K562 (cell line): Measurements from ENCODE around the gene ATXN7L1. TPM values are rescaled to one million over a fixed set of nuclear protein-coding genes. Genes with fewer than 3 reads are reported as not detected.

Experiments
- ARID2 ChIP-seq: fragments of 450-650 bp; IDR thresholded peaks from 2 replicates; pipeline ENCODE4 v1.6.1; 2017; ENCODE audit warnings: antibody characterized with exemption, mild to moderate bottlenecking
- ATF3 ChIP-seq, 2 experiments: fragments of 450-650 bp in 1 of 2; sonication (generic) in 1 of 2; formaldehyde crosslinking in 1 of 2; IDR thresholded peaks in 1 of 2; conservative IDR thresholded peaks in 1 of 2; 2 replicates each; pipeline versions ENCODE4 v1.6.1 to v1.8.1; 2016 to 2023; ENCODE audit warnings: mild to moderate bottlenecking in 2 of 2, moderate library complexity in 2 of 2, inconsistent platforms in 1 of 2, missing genetic modification reagents in 1 of 2
- C11orf30 ChIP-seq: fragments of 450-650 bp; IDR thresholded peaks from 2 replicates; pipeline ENCODE4 v1.6.1; 2016; ENCODE audit warnings: low read depth, mild to moderate bottlenecking
- CREB3L1 ChIP-seq: fragments of 450-650 bp; IDR thresholded peaks from 2 replicates; pipeline ENCODE4 v1.6.1; 2014; ENCODE audit warnings: low read depth, mild to moderate bottlenecking, moderate library complexity, borderline replicate concordance
- E2F8 ChIP-seq: fragments of 450-650 bp; IDR thresholded peaks from 2 replicates; pipeline ENCODE4 v1.7.1; 2018; ENCODE audit warnings: mild to moderate bottlenecking, low read depth; ENCODE audit not compliant: partially characterized antibody
- ETV6 ChIP-seq, 3 experiments: fragments of 150-350 bp in 1 of 3; sonication (generic) in 1 of 3; formaldehyde crosslinking in 1 of 3; IDR thresholded peaks; 2 replicates each; pipeline versions ENCODE4 v1.6.1 to v1.8.0; 2014 to 2022; ENCODE audit warnings: borderline replicate concordance in 2 of 3, low read depth in 2 of 3, antibody characterized with exemption in 1 of 3, low read length in 1 of 3, mild to moderate bottlenecking in 1 of 3, missing genetic modification reagents in 1 of 3
- HDGF ChIP-seq: fragments of 450-650 bp; IDR thresholded peaks from 2 replicates; pipeline ENCODE4 v1.6.1; 2016
- KLF16 ChIP-seq: IDR thresholded peaks from 2 replicates; pipeline ENCODE4 v1.6.1; 2016; ENCODE audit warnings: antibody characterized with exemption
- SFPQ ChIP-seq: fragments of 200-400 bp; formaldehyde crosslinking; IDR thresholded peaks from 2 replicates; pipeline ENCODE4 v1.6.1; 2017; ENCODE audit warnings: mild to moderate bottlenecking, low read depth, low read length, moderate library complexity
- SP1 ChIP-seq: sonication (generic); formaldehyde crosslinking; IDR thresholded peaks from 2 replicates; pipeline ENCODE4 v1.8.1; 2022; ENCODE audit warnings: mild to moderate bottlenecking, missing genetic modification reagents
- TAL1 ChIP-seq: fragments of 450-650 bp; IDR thresholded peaks from 2 replicates; pipeline ENCODE4 v1.6.1; 2016; ENCODE audit warnings: mild to moderate bottlenecking
- TSC22D4 ChIP-seq: fragments of 450-650 bp; IDR thresholded peaks from 2 replicates; pipeline ENCODE4 v1.6.1; 2016; ENCODE audit warnings: missing genetic modification characterization, missing biosample characterization, control low read depth
- polyA plus RNA-seq, 8 experiments: library from polyadenylated mRNA; depleted of rRNA in 4 of 8; stranded (reverse) in 5 of 8; unstranded in 3 of 8; fragments of >200 nt; fragmentation: Nextera tagmentation in 2 of 8; fragmentation: Illumina TruSeq in 1 of 8; extraction: Ambion mirVana in 2 of 8; extraction: Trizol in 1 of 8; gene quantifications; 2 replicates each; pipeline versions ENCODE4 v1.2.1 to v1.2.3, GENCODE V29; 2011 to 2014; ENCODE audit warnings: inconsistent platforms in 1 of 8, missing spikeins in 1 of 8
- total RNA-seq, 7 experiments: library from RNA; depleted of rRNA in 6 of 7; stranded (reverse); fragments of >200 nt in 6 of 7; fragmentation: Illumina TruSeq in 2 of 7; extraction: Trizol in 2 of 7; gene quantifications; 2 replicates each; pipeline versions ENCODE4 v1.2.1 to v1.2.3, GENCODE V29; 2011 to 2021; ENCODE audit warnings: low replicate concordance in 1 of 7
- TF ChIP-seq, protein P1 (sequence below): fragments of 450-650 bp; IDR thresholded peaks from 2 replicates; pipeline ENCODE4 v1.6.1; 2016; ENCODE audit warnings: mild to moderate bottlenecking

ATXN7L1 gene
- total and polyA plus RNA-seq, 9 of the 15 experiments (the other 6 are each of a cell fraction or from before 2014, with no cell fraction given) = 6.6 to 13.7 (median 10.7) TPM

DNA sequence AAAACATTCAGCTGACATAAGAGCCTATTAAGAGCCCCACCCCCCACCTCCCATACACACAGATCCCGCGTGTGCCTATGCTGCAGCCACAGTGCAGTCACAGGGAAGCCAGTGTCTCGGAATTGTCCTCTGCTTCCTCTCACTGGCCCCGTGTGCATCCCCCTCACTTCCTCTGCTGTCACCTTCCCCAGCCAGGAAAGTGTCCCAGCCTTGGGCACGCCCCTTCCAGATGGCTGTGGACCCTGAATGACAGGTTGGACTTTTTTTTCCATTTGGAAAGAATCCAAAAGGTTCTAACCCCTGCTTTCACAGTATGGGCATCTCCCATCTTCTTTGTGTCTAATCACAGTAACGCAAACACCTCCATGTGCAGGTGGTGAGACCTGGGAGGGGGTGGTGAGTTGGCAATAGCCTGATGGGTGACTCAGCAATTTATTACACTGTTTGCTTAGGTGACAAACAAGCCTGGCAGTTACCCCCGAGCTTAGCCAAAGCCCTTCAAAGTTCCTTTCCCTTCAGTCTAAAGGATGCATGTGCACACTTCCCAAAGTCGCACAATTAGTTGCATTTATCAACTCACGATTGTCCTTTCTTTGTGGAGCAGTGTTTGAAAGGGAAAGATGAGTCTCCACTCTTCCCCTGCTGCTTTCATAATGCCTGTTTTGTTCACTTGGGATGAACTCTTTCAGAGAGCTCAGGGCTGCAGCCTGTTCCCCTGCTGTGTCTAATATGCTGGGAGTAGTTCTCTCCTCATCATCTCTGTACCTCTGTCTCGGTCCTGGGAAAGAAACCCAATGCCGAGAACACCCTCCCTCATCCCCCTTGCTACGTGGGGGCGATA is 227.6 kb downstream of the ATXN7L1 start (continued):
- TF ChIP-seq SFPQ (no peak), TSC22D4 (tag) (no peak), KLF16 (no peak), ARID2 (no peak), HDGF (no peak), SP1 (CRISPR knock-in tag) (no peak), ETV6 (IDR thresholded peaks at IDR 0.05; ENCODE audit: borderline replicate concordance in 1 of 2, low read depth in 2 of 2, low read length in 1 of 2) (0 out of 4 replicates have a peak, but pooled peaks of 1 of the 2 experiments have one; percentile 31), ETV6 (CRISPR knock-in tag; IDR thresholded peaks at IDR 0.05; ENCODE audit: borderline replicate concordance) (no peak), CREB3L1 (peak; percentile 58; the same call in 1 of the 2 replicates), C11orf30 (peak; percentile 94), ATF3 (IDR thresholded peaks at IDR 0.05) (peak; percentile 50; the same call in 1 of the 2 replicates), ATF3 (CRISPR knock-in tag; conservative IDR thresholded peaks at IDR 0.05) (no peak), E2F8 (no peak), TAL1 (no peak; the same call in 1 of the 2 replicates)
- TF ChIP-seq, protein P1, sequence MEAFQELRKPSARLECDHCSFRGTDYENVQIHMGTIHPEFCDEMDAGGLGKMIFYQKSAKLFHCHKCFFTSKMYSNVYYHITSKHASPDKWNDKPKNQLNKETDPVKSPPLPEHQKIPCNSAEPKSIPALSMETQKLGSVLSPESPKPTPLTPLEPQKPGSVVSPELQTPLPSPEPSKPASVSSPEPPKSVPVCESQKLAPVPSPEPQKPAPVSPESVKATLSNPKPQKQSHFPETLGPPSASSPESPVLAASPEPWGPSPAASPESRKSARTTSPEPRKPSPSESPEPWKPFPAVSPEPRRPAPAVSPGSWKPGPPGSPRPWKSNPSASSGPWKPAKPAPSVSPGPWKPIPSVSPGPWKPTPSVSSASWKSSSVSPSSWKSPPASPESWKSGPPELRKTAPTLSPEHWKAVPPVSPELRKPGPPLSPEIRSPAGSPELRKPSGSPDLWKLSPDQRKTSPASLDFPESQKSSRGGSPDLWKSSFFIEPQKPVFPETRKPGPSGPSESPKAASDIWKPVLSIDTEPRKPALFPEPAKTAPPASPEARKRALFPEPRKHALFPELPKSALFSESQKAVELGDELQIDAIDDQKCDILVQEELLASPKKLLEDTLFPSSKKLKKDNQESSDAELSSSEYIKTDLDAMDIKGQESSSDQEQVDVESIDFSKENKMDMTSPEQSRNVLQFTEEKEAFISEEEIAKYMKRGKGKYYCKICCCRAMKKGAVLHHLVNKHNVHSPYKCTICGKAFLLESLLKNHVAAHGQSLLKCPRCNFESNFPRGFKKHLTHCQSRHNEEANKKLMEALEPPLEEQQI = no peak
